CD14-positive monocyte (primary cell): ENCODE measurements around the gene RGS3. TPM values are rescaled to one million over a fixed set of nuclear protein-coding genes. Genes with fewer than 3 reads are reported as not detected.

Experiments used
- DNase-seq, 3 donors: peaks; one replicate each; pipeline ENCODE4 v3.0.0-alpha.2; 2011 to 2022
- H2AFZ ChIP-seq: 2 replicates; pipeline ENCODE4 v1.6.0; 2012; ENCODE audit warnings: mild to moderate bottlenecking, low read depth, low read length, inconsistent platforms; ENCODE audit not compliant: insufficient read depth, poor library complexity, severe bottlenecking
- H3K27ac ChIP-seq, 2 donors: 1 replicate in 1 of 2; 2 replicates in 1 of 2; pipeline ENCODE4 v1.5.1; 2012 to 2013; ENCODE audit warnings: low read length in 2 of 2, control low read depth in 1 of 2, inconsistent platforms in 1 of 2, low read depth in 1 of 2, mild to moderate bottlenecking in 1 of 2
- H3K27me3 ChIP-seq, 2 donors: one replicate each; pipeline versions ENCODE4 v1.6.0 to v1.6.1; 2011 to 2013; ENCODE audit warnings: low read length in 2 of 2; ENCODE audit not compliant: control insufficient read depth in 2 of 2, insufficient read depth in 2 of 2
- H3K36me3 ChIP-seq, 2 donors: replicated peaks in 1 of 2; 1 replicate in 1 of 2; 2 replicates in 1 of 2; pipeline versions ENCODE4 v1.5.1 to v1.6.1; 2012 to 2013; ENCODE audit warnings: low read length in 2 of 2, control low read depth in 1 of 2, inconsistent platforms in 1 of 2, mild to moderate bottlenecking in 1 of 2; ENCODE audit not compliant: insufficient read depth in 2 of 2, control insufficient read depth in 1 of 2
- H3K4me1 ChIP-seq, 2 donors: 1 replicate in 1 of 2; 2 replicates in 1 of 2; pipeline versions ENCODE4 v1.5.1 to v1.6.1; 2012 to 2013; ENCODE audit warnings: low read length in 2 of 2, control low read depth in 1 of 2, inconsistent platforms in 1 of 2, mild to moderate bottlenecking in 1 of 2, moderate library complexity in 1 of 2; ENCODE audit not compliant: insufficient read depth in 2 of 2, control insufficient read depth in 1 of 2
- H3K4me2 ChIP-seq: replicated peaks from 2 replicates; pipeline ENCODE3; 2012; ENCODE audit warnings: low read length, moderate library complexity, mild to moderate bottlenecking; ENCODE audit not compliant: poor library complexity, severe bottlenecking; ENCODE audit errors: extremely low read depth
- H3K4me3 ChIP-seq, 3 experiments: fragments of 200-600 bp in 1 of 3; sonication (generic) in 1 of 3; replicated peaks in 1 of 3; 1 replicate in 2 of 3; 2 replicates in 1 of 3; pipeline ENCODE4 v1.5.1; 2011 to 2013; ENCODE audit warnings: low read length in 3 of 3, mild to moderate bottlenecking in 3 of 3, control low read depth in 2 of 3, low read depth in 2 of 3, inconsistent platforms in 1 of 3, moderate library complexity in 1 of 3
- H3K79me2 ChIP-seq: 2 replicates; pipeline ENCODE4 v1.6.0; 2012; ENCODE audit warnings: mild to moderate bottlenecking, control low read depth, inconsistent platforms, low read length, moderate library complexity; ENCODE audit not compliant: insufficient read depth
- H3K9ac ChIP-seq: 2 replicates; pipeline ENCODE4 v1.6.0; 2017; ENCODE audit warnings: low read length, mild to moderate bottlenecking; ENCODE audit not compliant: insufficient read depth, poor library complexity, severe bottlenecking
- H3K9me3 ChIP-seq, 2 donors: replicated peaks in 1 of 2; 1 replicate in 1 of 2; 2 replicates in 1 of 2; pipeline versions ENCODE4 v1.5.1 to v1.6.1; 2012 to 2013; ENCODE audit warnings: low read length in 2 of 2, control low read depth in 1 of 2; ENCODE audit not compliant: control insufficient read depth in 1 of 2, insufficient read depth in 1 of 2
- H4K20me1 ChIP-seq: 2 replicates; pipeline ENCODE4 v1.6.0; 2012; ENCODE audit warnings: mild to moderate bottlenecking, low read length, control low read depth, moderate library complexity; ENCODE audit not compliant: insufficient read depth
- H3K27ac Mint-ChIP-seq, 7 donors: one replicate each; pipeline ENCODE4 v1.8.0; 2020; ENCODE audit warnings: mild to moderate bottlenecking in 7 of 7, mixed read lengths in 7 of 7, moderate library complexity in 6 of 7, inconsistent platforms in 2 of 7
- H3K27me3 Mint-ChIP-seq, 3 donors: one replicate each; pipeline ENCODE4 v1.8.0; 2021 to 2022; ENCODE audit warnings: low read depth in 3 of 3, mild to moderate bottlenecking in 3 of 3, mixed read lengths in 3 of 3, moderate library complexity in 3 of 3, inconsistent platforms in 1 of 3
- H3K36me3 Mint-ChIP-seq, 2 donors: one replicate each; pipeline ENCODE4 v1.8.0; 2020; ENCODE audit warnings: mixed read lengths in 2 of 2, inconsistent platforms in 1 of 2, mild to moderate bottlenecking in 1 of 2
- H3K4me1 Mint-ChIP-seq: one replicate; pipeline ENCODE4 v1.8.0; 2020; ENCODE audit warnings: mild to moderate bottlenecking, mixed read lengths
- H3K4me3 Mint-ChIP-seq, 2 donors: one replicate each; pipeline ENCODE4 v1.8.0; 2020; ENCODE audit warnings: mild to moderate bottlenecking in 2 of 2, mixed read lengths in 2 of 2, moderate library complexity in 1 of 2
- H3K9me3 Mint-ChIP-seq, 7 donors: one replicate each; pipeline ENCODE4 v1.8.0; 2020 to 2022; ENCODE audit warnings: mixed read lengths in 7 of 7, mild to moderate bottlenecking in 6 of 7, moderate library complexity in 6 of 7, inconsistent platforms in 2 of 7
- CTCF ChIP-seq: fragments of 200-600 bp; IDR thresholded peaks from one replicate; pipeline ENCODE4 v1.8.0; 2022; ENCODE audit warnings: antibody characterized with exemption, mild to moderate bottlenecking
- WGBS: methylation state at CpG from one replicate; pipeline ENCODE4 v1.1.5; 2013; ENCODE audit warnings: missing lambda C conversion rate; ENCODE audit not compliant: insufficient coverage; 5-methylcytosine and 5-hydroxymethylcytosine counted together
- intact Hi-C, 2 donors: fragments of 100-400 bp; cut with micrococcal nuclease; formaldehyde crosslinking; loops; one replicate each; pipeline versions ENCODE4 v1.15.0 to v1.15.1; 2023
- polyA plus RNA-seq, 3 donors: library from polyadenylated mRNA; depleted of rRNA in 1 of 3; unstranded in 2 of 3; stranded (reverse) in 1 of 3; fragments of 300-500 nt in 2 of 3; fragments of >200 nt in 1 of 3; fragmentation: Illumina TruSeq in 2 of 3; gene quantifications; 1 replicate in 2 of 3; 2 replicates in 1 of 3; pipeline ENCODE4 v1.2.3, GENCODE V29; 2012 to 2021

The RGS3 gene
- polyA plus RNA-seq, 3 donors, result 9.1 to 16.2 (median 15.8) TPM

GRCh38 chr9:113584428-113585084, 121.0 kb downstream of the RGS3 start:
- Histone ChIP-seq H4K20me1 (peaks cover 79% of the 10 kb centered on the region), H3K4me2 (no peak overlapping the region), H3K36me3 (peaks cover 54 to 61% of the 10 kb centered on the region in 2 donors), H3K79me2 (peaks cover 76% of the 10 kb centered on the region), H3K27ac (peak overlapping the region in 1 of 2 donors; percentile 43), H3K27me3 (no peaks in the 10 kb centered on the region), H3K4me3 (no peak overlapping the region), H3K9ac (no peak overlapping the region), H2AFZ (no peak overlapping the region), H3K4me1 (peaks cover 94 to 99% of the 10 kb centered on the region in 2 donors), H3K9me3 (no peaks in the 10 kb centered on the region)
- intact Hi-C loops, result loop anchor here (5.0 to 10.0 kb wide), 5 partner anchors 60 to 312 kb away; partner anchors contain the start of genes C9orf43 (in 2 of the 2) and POLE3 (in 2 of the 2)
- peak overlapping the region in 1 of 2 donors; percentile 32 for H3K4me3 Mint-ChIP-seq
- TF ChIP-seq CTCF, result no peak
- H3K4me1 Mint-ChIP-seq, result peaks cover 93% of the 10 kb centered on the region
- 100% methylated on average over 1 of the region's 5 CpGs for WGBS
- DNase-seq, result no peak
- no peaks in the 10 kb centered on the region for H3K9me3 Mint-ChIP-seq
- peaks cover 0 to 2% (median 0%) of the 10 kb centered on the region in 3 donors for H3K27me3 Mint-ChIP-seq
- peaks cover 51 to 66% of the 10 kb centered on the region in 2 donors for H3K36me3 Mint-ChIP-seq
- peak overlapping the region in 4 of 7 donors; percentile 55 to 68 (median 62) for H3K27ac Mint-ChIP-seq

- intact Hi-C loops, result loop anchor here (5.0 to 10.0 kb wide), 3 partner anchors 60 to 140 kb away; no protein-coding TSS in a partner anchor
Measured at GRCh38 chr9:113585085-113585442, 121.5 kb downstream of the RGS3 start.

More at GRCh38 chr9:113585085-113585442, 121.5 kb downstream of the RGS3 start:
- Mint-ChIP-seq H3K4me1 (peaks cover 92% of the 10 kb centered on the region), H3K36me3 (peaks cover 51 to 66% of the 10 kb centered on the region in 2 donors), H3K27ac (peak overlapping the region in 5 of 7 donors; percentile 55 to 78 (median 63)), H3K27me3 (peaks cover 0 to 2% (median 0%) of the 10 kb centered on the region in 3 donors), H3K9me3 (no peaks in the 10 kb centered on the region), H3K4me3 (peak overlapping the region; percentile 33 to 34)
- peaks cover 84% of the 10 kb centered on the region for H4K20me1 ChIP-seq
- 100% methylated on average over 1 of the region's 4 CpGs for WGBS
- no peaks in the 10 kb centered on the region for H3K9me3 ChIP-seq
- peaks cover 94 to 98% of the 10 kb centered on the region in 2 donors for H3K4me1 ChIP-seq
- H3K4me2 ChIP-seq, result no peak overlapping the region
- no peak for DNase-seq
- TF ChIP-seq CTCF, result no peak
- H3K36me3 ChIP-seq, result peaks cover 54 to 61% of the 10 kb centered on the region in 2 donors
- H3K27ac ChIP-seq, result peak overlapping the region in 1 of 2 donors; percentile 43
- no peak overlapping the region for H2AFZ ChIP-seq
- no peak overlapping the region for H3K9ac ChIP-seq
- no peak overlapping the region for H3K4me3 ChIP-seq
- H3K79me2 ChIP-seq, result peaks cover 73% of the 10 kb centered on the region
- no peaks in the 10 kb centered on the region for H3K27me3 ChIP-seq
